Muscle of back (tissue), 11 donors: Measurements from ENCODE around the gene COL4A1. TPM values are rescaled to one million over a fixed set of nuclear protein-coding genes. Genes with fewer than 3 reads are reported as not detected.

Source experiments
- DNase-seq, 3 donors: peaks; one replicate each; pipeline versions ENCODE4 v3.0.0 to v3.0.0-alpha.2; 2013
- polyA plus RNA-seq, 10 donors: library from polyadenylated mRNA; unstranded; fragments of 120-200 nt; gene quantifications; one replicate each; pipeline ENCODE4 v1.2.1, GENCODE V29; 2013; ENCODE audit not compliant: insufficient read length in 10 of 10

COL4A1 gene
- polyA plus RNA-seq, 10 donors: 614 to 866 (median 684) TPM

DNA sequence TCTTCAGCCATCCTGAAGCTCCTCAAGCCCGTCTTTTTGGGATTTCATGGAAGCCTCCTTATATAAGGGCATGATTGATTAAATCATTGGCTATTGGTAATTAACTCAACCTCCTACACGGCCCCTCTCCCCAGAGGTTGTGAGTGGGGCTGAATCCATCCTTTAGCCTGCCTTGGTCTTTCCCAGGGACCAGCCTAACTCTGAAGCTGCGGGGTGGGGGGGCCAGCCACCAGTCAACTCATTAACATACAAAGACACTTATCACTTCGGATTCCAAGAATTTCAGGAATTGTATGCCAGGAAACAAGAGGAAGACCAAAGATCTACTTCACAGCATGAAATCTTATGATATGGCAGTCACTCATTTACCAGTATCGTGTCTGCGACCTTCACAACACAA lies 9.9 kb downstream of the COL4A1 start:
- DNase-seq: no peak

DNA sequence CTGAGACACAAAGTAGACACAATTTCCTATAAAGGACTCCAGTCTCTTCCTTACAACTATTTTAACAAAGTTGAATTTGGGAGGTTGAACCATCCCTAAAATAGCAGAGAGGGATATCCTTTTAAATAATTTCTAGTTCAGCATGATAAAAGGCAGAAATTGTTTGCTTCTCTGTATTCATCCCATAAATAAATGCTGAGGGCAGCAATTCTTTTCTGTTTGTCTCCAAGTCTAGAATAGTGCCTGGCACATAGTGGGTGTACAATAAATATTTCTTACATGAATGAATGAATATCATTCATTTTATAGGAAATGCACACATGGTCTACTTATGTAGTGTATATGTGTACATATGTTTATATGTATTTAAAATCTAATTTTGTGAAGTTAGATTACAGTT lies 12.3 kb downstream of the COL4A1 start:
- no peak for DNase-seq

DNA sequence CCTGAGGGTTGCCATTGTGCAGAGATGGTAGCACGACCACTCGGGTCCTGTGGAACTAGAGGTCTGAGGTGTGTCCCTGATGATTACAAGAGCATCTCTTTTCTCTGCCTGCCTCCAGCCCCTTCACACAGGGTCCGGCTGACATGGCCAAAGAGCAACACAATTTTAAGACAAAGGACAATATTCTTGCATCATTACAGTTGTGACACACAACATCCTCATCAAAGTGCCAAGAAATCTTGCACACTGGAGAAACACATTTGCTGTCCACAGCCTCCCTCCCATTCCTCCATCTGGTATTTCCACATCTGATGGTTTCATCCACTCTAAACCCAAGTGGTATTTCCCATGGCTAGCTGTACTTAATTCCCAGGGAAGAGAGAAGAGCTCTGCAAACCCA lies 12.8 kb downstream of the COL4A1 start:
- no peak for DNase-seq

DNA sequence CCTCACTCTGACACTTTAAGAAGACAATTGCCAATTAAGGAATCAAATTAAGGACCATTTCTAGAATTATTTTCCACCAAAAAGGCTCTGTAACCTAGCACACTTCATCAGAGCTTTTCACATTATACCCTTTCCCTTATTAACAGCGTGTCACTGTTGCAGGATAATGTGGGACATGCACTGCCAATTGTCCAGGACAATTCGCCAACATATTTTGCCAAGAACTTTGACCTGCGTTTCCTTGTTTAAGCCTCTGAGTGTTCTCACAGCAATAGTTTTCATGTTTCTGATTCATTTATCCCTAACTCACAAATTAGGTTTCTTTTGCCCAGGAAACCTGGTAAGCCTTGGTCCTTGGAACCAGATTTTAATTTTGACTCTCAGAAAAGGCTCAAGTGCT lies 13.3 kb downstream of the COL4A1 start:
- no peak for DNase-seq

DNA sequence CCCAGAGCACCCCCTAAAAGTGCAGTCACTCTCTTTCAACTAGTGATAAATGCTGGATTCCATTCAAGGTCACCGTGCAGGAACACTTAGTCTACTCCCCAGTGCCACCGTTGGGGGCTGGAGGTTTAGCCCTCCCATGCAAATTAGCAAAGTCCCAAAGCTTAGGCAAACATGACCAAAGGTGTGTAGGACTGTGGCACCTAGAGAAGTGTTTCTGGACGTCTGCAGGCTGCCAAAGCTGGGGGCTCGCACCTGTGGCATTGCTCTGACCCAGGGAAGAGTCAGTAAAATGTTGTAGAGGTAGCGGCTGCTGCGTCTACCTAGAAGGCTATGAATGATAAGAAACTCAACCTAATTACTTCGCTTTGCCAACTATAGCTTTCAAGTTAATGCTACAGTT lies 13.9 kb downstream of the COL4A1 start:
- no peak for DNase-seq

DNA sequence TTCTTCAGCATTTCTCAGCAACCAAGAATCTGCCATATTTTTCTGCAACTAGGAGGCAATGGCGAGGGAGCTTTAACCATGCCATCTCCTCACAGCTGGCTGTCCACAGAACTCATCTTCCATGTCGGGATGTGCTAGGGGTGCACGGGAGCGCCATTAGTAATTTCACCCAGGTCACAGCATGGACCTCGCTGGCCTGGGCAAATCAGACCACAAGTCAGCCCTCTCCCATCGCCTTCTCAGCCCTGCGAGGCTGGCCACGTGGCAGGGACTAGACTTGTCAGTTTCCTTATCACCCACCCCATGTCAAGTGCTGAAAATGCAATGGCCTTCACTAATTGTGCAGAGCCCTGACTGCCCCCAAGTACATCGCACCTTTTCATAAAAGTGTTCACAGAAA lies 15.7 kb downstream of the COL4A1 start:
- no peak for DNase-seq

DNA sequence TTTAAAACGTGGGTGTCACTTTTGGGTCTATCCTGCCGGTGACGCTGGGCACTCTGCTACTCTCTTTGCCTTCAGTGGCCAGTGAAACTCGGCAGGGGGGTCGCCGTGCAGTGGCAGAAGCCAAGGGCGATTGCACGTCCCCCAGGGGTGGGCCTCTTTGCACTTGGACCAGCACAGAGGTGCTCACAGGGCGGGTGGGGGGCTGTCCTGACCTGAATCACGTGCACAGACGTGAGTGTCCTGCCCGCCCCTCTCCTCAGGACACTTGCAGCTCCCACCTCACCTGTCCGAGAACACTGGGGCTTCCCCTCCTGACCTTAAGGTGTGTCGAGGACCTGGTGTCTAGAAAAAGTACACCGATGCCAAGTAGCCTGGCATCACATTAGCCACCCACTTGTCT lies 16.1 kb downstream of the COL4A1 start:
- no peak for DNase-seq

DNA sequence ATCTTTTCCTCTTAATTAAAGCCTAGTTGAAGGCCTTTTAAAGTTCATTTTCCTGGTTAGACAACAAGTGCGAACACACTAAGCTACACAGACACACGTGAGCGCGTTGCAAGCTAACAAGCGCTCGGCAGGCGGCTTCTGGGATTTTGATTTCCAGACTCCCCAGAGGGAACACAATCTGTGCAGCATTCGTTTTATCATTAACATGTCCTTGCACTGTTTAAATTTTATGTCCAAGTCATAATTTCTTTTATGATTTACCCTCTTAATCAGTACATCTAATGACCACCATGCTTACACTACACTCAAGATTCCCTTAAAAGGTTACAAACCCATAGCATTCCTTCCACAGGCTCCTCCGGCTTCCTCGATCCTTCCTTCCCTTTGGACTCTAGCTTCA lies 16.8 kb downstream of the COL4A1 start:
- DNase-seq: no peak

DNA sequence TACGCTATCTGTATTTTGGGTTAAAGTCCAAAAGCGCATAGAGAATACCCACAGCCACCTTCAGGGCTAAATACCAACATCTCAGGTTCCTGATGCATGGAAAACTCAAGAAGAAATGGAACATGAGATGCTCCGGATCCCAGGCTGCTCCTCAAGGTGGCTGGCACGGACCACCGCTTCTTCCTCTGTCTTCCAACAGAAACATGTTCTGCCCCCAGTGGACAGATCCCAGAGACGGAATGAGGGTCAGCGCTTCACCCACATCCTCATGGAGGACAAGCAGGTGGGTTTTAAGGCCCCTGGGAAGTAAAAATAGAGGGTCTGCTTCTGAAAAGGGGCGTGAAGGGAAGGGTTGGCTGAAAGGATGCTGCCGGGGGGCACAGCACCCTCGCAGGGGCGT lies 17.3 kb downstream of the COL4A1 start:
- no peak for DNase-seq

DNA sequence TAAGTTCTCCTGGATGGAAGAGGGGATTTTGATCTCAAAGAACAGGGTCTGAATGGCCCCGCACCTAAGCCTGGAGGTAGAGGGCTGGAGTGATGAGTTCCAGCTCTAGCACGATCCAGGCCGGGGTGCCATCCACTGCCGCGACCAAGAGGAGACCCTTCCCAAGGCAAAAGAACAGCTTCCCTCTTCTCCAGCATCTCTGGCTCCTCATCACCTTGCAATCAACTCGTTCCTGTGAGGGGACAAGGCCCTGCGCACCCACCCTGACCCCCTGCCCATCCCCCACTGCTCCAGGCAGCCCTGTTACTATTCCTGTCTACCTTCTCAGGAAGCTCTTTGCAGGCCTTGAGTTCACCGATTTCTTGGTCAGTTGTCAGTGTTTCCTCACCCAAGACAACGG lies 17.8 kb downstream of the COL4A1 start:
- DNase-seq: no peak

DNA sequence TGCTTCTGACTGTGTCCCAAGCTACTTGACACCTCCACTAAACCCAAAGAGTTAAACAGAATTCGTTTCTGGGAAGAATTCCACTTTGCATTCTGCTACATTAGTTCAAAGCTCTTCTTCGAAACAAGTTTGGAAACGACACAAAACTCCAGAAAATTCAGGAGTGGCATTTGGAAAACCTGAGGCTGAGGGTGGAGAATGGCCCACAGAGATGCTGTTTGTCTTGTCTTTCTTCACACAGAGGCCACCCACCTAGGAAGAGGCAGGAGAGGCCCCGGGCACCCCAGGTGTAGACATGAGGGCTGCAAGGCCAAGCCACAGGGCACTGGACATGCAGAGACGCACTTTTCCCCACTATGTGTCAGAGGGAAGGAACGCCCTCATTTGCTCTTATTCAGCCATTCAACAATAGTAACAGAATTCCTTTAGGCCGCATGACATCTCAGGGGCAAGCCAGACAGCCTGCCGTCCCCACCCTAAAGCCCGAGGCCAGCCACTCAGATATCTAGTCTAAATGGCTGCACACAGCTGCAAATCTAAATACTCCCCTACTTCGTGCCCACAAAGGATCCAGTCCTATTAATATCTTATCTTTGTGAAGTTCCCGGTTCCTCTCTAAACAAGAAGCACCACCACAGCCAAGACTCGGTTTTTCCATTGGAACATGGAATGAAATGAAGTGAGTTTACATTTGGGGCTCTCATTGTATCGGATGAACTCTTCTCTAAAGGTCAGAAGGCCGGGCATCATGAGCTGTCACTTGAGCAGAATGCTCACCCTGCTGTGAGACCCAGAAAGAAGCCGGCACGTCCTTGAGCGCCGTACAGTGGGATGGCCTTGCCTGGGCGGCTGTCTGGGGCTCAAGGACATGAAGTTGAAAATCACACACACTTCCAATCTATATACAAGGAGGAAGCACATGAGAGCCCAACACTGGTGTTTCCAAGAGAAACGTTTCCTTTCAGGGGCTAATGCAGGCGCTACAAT lies 19.8 kb downstream of the COL4A1 start:
- DNase-seq: peak in 1 of 3 donors; percentile 52

DNA sequence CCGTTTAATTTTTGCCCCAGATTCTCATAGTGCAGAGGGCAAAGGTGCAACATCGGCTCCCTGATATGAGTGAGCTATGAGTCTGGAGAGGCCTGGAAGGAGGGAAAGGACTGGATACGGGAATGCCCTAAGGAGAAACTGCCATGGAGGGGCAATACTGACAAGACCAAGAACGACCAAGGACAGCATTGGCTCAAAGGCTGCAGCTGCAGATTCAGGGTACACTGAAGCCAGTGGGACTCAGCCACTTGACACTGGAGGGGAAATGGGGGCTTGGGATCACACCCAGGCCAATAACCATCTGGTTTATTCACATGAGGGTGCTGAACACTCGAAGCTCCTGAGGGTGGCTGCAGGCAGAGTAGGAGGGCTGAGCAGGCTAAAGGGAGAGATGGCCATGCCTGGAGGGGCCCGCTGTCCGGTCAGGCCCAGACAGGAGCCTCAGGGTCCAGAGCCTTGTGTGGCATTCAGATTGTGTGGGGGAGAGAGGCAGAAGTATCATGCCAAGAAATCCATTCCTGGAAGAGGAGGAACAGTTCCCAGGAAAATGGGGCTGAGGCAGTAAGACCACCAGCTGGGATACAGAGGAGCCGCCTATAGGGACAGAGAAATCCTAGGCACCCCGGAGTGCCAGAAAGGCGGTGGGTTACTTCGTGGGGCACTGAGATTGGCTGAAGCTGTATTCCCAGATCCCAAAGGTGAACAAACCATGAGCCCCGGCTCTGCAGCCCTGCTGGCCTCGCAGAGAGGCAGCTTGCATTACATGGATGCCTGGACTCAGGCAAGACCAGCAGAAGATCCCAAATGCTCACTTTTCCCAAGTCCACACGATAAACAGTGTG lies 20.7 kb downstream of the COL4A1 start:
- no peak for DNase-seq

DNA sequence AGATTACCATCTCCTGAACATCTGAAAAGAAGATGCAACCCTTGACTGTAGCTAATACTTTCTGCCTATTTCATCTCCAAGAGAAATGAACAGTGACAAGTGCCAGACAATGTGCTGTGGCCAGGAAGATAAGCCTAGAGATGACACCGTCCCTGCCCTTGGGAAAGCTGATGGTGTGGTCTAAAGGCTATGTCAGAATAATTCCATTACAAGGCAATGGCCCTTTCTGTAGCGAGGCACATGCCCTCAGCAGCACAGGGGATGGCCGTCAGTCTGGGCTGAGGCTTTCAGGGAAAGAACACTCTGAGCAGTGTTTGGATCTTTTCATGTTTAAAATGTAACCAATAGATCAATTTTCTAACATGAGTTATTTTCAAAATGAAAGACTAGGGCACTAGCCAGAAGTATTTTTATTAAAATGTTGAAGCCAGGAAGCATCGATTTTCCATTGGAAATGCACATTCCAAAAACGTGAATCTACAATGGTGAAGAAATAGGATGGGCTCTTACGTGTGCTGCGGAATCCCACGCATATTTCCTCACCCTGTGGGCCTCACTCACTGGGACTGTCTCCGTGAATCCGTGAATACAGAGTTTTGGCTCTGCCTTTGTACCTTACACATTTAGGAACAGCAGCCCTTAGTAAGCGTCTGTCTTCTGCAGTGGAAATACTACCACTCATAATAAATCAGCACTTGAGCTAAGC lies 22.0 kb downstream of the COL4A1 start:
- DNase-seq: peak in 1 of 3 donors; percentile 65

DNA sequence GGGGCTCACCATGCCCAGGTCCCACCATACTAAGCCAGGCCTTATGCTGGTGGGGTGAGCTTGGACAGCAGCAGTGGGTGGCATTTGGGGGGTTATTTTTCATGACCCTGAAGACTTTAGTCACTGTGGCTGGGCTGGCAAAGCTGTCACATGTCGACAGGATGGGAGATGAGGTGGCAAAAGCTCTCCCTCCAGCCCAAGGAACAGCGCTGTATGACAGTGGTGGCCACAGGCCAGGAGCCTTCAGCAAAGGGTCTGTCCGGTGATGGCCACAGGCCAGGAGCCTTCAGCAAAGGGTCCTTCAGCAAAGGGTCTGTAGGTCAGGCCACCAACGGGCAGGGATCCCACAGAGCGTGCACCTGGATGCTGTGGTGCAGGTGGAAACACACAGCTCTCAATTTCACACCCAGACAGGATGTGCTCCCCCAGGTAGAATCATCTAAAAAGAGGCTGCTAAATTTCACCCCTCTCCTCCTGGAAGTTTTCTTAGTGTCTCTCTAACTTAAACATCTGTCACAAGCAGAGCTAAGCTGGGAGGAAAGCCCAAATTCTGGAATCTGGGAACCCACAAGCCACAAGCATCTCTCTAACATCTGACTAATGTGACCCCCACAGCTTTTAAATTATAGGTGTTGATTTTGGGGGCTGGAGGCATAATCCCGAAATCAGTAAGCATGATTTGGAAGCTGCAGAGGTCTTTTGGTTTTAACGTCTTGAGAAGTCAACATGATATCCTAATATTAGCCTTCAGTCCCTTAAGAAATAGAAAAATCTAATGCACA lies 23.0 kb downstream of the COL4A1 start:
- DNase-seq: peak; percentile 66 to 93 (median 88)

DNA sequence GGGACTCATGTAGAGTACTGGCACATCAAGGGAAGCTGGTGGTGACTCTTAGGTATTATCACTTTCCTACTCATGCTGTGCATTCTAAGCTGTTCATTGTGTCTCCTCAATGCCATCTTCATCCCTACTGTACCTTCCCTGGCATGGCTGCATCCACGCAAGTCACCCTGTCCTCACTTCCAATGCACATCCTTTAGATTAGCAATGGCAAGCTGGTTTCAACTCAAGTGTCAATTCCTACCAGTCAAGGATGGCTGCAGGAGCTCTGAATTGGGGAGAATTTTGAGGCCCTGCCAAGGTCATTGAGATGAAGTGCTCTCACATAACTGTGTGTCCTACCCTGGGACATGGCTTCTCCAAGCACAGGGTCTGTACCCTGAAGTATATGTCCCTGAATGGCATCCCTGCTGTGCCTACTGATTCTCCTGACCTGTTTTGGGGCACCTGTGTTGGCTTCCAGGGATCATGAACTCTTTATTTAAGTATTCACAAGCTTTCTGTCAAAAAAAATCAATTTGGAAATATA lies 24.6 kb downstream of the COL4A1 start:
- no peak for DNase-seq

DNA sequence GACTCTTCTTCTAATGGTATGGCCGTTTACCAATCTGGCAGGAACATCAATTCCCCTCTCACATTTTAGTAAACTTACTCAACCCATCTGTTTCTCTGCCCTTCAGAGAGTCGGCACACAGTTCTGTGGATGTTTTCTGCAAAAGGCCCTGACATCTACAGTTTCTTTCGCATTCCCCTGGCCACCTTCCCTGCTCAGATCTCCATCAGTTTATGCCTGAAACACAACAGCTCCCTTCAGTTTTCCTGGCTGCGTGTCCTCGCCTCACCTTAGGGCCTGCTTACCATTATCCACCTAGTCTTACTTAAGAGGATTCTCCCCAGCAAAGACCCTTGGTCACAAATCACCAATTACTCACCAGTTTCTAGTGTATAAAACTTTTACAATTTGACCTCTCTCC lies 25.2 kb downstream of the COL4A1 start:
- no peak for DNase-seq

DNA sequence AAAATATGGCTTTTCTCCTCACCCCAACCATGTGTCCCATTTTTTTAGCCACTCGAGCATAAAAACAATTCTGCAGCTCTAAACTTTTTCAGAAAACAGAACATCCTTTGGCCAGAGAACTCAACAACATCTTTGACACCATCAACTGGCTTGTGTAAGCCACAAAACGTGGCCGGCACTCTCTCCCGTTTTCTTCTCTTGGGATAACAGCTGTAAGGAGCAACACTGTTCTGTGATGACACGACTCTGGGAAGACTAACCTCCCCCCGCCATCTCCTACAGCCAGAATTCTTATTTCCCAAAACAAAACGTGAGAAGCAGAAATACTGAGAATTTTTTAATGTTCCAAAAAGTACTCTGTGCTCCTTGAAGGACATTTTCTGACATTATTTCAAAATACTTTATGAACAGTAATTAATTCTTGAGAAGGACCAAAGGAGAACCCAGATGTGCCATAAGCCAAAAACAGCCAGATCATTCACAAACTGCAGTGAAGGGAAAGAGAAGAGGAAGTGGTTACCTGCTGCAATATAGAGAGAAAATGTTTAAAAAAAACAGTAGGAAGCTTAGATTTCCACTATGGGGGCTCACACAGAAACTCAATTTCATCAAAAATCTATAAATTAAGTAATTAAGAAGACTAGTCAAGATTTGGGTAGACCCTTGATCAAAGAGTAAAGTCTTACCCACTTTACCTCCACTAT lies 25.8 kb downstream of the COL4A1 start:
- peak; percentile 76 to 92 (median 76) for DNase-seq

DNA sequence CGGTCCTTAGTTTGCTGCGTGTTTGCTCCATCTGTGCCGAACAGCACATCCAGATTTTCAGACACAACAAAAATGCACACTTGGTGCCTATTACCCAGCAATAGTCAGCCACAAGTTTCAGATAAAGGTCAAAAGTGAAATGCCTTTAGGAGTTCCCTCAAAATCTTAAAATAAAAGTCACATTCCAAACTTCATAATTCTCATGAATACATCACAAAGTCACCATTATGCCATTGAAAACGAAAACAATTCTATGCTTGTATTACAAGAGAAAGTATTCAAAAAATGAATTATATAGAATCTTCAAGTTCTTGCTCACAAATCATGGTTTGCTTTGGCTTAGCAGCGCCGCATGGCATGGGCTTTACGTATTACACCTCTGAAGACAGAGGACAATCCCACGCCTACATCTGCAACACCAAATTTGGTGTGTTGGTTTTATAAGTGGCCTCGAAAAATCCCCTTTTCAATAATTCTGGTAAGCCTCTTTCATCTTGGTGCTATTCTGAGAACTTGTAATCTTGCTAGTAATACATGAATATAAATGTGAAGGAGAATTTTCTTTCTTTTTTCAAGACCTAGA lies 26.6 kb downstream of the COL4A1 start:
- no peak for DNase-seq

DNA sequence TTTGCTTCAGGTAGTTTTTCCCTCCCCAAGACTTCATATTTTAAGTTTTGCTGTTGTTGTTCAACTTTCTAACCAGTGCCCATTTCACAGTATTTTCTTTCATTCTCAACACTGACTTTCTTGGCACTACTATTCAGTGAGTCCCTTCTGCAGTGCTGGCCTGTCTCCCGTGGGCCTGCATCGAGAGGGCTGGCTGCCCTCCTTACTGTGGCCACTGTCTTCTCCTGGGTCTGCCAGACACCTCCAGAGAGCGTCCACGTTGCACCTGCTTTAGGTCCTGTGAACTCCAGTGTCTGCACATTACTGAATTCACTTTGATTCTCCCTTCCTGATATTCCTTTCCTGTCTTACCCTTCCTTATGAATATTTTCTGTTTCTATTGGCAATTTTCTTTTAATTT lies 27.3 kb downstream of the COL4A1 start:
- no peak for DNase-seq

DNA sequence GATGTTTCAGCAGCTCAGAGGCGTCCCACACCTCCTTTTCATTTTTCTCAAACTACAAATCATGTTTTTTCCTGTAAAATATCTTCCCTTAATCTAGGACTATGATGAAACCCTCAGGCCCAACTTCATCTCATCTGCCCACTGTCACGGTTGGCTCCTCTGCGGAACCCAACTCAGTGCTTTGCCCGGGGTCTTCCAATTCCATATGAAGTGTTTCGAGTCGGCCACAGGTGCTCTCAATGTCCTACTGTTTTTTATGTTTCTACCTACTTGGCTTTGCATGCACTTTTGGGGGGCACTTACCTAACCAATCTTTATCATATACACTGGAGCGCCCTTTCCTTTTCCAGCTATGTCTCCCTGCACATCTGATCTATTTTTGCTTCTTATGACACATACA lies 28.1 kb downstream of the COL4A1 start:
- DNase-seq: no peak
